GM18519 (cell line): ENCODE data around the gene TRPM5.

ENCODE experiments used
- ATAC-seq: cut with Tn5 transposase; IDR thresholded peaks from one replicate; pipeline ENCODE4 v1.9.1; 2021; ENCODE audit warnings: mild to moderate bottlenecking, moderate library complexity; ENCODE audit not compliant: unreplicated experiment, low FRiP score

The TRPM5 gene

DNA sequence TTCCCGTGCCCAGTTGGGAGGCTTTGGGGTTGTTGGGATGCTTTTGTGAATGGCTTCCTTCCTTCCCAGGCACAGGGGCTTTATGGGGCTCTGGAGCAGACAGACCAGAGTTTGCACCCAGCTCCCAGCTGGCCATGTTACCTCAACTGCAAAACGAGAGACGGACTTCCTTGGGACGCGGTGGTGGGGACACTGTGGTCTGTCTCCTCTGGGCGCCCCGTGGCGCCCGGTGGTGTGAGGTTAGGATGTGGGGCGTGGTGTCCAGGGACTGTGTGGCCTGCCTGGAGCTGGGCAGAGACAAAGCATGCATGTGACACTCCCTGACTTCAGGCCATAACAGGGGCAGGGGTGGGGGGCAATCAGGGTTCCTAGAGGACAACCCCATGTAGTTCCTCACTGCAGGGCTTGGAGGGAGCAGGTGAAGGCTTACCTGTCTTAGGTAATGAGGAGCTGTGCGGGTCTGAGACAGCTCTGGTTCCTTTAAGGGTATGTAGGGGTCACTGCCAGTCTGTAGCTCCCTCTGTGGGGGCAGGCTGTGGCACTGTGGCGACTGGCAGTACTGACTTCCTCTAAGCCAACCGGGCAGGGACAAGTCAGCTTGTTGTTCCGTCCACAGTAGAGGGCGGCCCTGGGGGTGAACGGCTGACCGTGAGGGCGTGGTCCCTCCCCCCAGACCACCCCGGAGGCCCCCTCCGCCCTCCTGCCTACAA, 14.9 kb upstream of the TRPM5 start:
- no peak for ATAC-seq

DNA sequence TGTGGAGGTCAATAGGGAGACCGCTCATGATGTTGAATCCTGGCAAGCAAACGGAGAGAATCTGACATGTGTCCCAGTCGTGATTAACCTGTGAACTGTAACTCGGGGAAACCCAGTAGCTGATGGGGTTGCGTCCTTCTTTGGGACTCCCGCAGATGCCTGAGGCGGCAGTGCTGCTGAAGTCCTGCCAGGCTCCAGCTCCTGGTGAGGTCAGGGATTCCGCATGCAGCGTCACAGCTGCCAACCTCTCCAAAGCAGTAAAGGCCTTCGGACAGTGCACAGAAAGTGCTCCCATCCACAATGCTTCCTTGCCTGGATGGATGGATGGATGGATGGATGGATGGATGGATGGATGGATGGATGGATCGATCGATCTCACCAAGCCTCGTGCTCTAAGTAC, 14.0 kb upstream of the TRPM5 start:
- no peak for ATAC-seq

DNA sequence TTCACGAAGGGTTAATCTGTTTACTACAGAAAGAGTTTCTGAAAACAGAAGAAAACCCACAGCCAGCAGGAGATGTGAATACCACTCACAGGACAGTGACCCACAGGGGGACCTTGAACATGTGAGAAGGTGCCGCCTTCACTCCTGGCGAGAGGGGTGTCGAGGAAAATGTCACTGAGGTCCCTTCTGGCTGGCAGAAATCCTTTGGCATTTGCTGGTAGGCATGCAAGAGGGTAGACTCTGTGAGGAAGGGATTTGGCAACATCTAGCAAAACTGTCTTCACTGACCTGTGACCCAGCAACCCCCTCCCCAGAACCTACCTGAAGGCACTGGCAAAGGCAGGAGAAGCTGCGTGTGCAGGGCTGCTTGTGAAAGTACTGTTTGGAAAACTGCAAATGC, 9.1 kb upstream of the TRPM5 start:
- no peak for ATAC-seq

DNA sequence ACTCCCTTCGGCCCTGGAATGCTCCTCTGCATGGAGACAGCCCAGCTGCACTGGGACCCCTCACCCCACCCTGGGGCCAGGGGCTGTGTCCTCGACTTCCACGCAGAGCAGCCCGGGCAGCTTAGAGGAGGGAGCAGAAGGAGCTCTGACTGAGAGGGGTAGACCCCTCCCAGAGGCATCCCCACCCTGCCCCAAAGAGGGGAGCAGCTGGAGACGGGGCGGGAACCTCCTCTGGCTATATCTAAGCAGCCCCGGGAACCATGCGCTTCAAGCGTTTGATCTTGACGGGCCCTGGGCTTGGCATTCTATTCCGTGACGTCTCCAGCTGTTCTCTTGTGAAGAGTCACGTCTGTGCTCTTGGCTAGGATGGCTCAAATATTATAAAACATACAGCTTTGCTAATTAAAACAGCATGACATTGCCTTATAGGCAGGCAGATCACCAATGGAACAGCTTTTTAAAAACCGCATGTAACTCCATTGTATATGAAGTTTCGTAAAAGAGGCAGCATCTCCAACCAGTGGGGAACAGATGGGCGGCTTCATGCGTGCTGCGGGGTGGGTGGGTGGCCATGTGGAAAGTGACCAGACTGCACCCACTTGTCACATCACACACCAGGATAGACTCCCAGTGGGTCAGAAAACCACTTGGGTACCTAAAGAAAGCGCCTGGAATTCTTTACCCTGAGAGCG, 8.2 kb upstream of the TRPM5 start:
- no peak for ATAC-seq

DNA sequence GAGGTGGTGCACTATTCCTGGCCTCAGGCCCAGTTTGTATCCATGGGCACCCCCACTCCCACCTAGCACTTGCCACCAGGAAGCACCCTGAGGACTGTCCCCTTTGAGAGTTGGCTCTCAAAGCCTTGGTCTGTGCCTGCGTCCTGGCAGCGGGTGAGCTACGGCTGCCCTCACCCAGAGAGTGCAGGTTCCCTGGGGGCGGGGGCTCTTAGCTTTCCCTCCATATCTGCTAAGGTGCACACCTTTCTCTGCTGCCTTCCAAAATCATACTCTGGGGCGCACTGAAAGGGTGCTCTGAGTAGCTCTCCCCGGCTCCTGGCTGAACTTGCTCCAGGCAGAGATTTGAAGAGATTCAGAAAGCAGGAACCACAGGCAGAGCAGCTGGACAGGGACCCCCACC, 7.6 kb upstream of the TRPM5 start:
- no peak for ATAC-seq

DNA sequence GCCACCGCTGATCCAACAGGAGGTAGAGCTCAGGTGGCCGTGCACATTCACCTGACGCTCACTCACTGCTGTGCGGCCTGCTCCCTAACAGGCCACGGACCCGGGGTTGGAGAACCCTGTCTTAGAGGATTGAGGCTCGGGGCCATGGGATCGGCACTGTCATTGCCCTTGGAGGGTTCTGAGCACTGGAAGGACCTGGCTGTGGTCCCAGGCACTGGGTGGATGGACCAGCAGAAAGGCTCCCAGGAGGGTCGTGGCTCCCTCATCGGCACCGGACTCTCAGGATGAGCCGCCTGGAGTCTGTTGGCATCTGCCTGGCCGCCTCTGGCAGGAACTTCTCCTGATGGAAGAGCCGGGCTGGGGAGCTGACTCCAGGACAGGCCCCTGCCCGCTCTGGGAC, 7.0 kb upstream of the TRPM5 start:
- ATAC-seq, result no peak

DNA sequence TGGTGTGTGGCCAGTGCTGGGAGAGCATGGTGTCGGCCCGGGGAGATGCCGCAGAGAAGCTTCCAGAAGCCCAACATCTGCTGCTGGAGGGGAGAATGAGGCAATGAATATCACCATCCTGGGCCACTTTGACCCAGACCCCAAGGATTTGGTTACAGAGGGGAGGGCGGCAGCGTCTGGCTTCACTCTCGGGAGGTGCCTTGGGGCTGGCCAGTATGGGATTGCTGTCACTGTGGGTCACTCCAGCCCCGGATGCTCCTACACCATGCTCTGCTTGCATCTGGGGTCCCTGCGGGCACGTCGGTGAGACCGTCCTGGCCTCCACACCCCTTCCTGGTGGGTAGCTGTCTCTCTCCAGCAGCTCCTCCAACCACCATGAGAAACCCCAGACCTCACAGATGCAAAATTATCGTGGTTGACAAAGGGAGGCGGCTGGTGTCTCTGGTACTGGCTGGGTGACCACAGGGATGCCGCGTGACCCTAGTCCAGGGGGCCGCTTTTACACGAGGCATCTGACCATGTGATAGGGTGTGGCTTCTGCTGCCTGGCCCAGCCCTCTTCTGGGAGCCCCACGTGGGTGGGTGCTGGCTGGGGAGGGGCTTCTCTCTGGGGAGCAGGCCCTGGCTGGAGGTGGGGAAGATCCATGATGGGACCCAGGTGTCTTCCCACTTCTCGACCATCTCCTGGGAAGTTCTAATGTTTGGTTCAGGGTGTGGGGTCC, 6.2 kb upstream of the TRPM5 start:
- no peak for ATAC-seq

DNA sequence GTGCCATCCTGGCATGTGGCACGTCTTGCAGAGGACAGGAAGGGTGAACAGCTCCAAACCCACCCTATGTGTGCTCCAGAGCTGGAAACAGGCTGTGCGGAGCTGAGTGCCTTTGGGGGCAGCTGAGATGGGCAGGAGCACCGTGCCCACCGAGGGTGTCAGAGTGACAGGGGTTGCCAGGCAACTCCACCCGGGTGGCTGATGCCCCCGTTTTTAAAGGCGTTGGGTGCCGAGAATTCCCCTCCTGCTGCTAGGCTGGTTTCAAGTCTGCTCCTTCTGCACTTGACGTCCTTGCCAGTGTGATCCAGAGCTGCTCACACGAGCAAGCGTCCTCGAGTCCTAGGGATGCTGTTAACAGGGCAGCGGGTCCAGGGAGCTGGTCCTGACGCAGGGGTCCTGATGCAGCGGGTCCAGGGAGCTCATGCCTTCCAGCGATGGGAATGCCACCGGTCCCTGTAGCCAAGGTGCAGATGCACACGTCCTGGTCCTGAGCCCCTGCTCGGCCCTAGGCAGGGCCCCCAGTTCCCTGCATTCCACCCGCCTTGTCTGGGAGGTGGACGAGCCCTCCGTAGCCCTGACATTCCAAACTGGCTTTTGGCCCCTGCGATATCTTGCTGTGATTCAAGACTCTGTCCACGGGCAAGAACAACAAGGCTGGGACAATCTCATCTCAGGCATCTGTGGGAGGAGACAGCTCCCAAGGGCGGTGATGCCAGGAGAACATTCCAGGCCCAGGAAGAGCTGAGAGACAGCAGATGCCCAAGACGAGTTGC, 5.4 kb upstream of the TRPM5 start:
- ATAC-seq, result no peak

DNA sequence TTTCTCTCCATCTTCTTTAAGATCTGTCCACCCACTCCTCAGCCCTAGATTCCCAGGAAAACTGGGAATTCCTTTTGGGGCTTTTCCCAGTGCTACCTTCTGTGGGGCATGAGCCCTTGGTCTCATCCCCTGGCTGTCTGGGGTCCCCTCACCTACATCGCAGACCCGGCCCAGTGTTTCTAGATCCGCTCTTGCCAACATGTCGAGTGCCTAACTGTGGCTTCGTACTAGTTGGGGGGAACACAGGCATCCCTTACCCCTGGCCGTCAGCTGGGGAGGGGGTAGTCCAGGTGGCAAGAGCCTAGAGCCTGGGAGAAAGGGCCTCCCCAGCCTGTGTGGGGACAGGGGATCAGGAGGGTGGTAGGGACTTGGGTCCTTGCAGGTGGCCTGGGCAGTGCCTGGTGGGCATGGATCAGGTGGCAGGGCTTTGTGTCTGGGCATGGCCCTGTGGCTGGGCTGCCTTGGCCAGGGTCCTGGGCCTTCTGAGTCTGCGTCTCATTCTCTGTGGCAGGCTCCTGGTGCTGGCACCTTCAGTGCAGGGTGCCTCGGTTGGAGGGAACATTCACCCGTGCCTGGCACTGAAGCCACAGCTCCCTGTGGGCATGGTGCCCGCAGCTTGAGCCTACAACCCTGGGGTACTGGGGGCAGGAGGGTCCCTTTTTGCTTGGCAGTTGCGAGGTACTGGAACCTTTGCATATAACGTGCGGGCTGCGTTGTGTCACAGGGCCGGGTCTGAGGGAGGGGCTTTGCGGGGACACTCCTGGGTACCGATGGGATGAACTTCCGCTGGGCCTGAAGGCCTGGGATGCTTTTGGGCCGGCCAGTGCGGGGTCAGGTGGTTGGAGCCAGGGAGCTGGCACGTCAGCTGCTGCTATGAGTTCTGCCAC, 4.6 kb upstream of the TRPM5 start:
- ATAC-seq, result no peak

DNA sequence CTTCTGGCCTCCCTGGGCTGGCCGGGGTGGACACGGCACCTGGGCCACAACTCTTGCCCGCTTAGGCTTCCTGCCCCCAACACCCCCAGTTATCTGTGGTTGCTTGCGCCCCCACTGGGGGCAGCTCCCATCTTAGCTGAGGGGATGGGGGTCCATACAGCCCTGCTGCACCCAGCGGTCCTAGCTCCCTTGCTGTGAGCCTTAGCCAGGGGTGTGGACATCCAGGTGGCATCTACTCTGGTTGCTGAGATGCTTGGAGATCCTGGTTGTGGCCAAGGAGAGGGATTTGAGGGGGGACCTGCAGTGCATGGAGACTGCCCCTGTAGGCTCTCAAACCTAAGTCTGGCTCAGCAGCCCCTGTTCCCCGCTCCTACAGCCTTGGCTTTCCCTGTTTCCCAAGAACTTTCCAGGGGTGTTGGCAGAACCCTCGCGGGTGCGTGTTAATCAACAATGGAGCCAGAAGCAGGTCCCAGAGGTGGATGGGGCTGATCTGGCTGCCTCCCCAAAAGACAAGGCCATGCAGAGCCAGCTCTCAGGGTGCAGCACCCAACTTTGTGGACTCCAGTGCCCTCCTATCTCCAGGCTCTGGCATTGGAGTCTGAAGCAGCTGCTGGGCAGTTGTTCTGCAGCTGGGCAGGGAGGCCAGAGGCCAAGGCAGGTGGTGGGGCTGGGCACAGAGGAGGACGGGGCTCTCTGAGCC, 3.8 kb upstream of the TRPM5 start:
- no peak for ATAC-seq

DNA sequence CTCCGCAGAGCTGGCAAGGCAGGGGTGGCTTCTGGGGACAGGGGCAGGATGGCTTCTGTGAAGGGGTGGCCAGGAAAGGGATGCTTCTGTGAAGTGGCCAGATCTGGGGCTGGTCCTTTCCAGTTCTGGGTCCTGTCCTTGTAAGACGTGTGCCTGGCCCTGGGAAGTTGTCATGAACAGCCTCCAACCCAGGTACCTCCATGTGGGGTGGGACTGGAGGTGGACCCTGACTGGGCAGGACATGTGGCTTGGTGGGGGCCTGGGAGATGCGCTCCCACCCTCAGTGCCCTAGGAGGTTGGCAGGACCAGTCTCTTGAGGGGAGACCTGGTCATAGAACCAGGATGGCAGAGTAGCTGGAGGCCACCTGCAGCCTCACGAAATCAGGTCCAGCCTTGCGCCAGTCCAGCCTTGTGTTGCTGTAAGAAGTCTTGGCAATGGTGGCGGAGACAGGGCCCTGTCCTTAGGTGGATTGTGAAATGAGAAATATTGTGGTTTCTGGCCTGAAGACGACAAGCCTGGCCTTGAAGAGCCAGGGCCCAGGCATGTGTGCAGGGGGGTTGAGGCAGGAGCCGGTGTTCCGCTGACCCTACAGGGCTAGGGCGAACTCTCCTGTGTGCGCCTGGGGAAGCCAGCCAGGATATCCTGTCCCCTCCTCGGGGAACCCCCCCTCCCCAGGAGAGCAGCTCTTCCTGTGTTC, 3.1 kb upstream of the TRPM5 start:
- no peak for ATAC-seq

DNA sequence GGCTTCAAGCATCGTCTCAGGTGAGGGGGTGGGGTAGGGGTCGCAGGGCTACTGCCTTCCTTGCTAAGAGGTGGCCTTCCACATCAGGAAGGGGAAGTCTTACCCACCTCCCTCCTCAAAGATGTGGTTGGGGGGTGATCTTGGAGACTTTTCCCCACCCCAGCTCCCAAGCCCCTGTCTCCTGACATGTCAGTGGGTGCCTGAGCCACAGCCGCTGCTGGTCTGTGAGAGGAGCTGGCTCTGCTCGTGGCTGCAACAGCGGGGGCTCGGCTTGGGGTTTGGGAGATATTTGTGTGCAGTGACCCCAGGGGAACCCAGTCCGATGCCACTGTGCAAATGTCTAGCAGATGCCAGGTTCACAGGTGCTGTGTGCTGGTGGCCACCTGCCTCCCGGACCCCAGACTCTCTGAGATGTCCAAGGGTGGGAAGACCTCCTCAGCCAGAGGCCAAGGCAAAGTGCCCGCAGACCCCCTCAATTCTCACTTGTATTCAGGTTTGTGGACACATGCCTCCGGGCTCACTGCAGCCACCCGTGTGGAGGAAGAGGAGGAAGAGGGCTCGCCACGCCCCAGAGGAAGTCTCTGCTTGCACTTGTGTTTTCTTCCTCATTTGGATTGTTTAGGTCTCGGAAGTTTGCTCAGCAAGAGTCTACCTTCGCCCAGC, 2.4 kb upstream of the TRPM5 start:
- no peak for ATAC-seq

DNA sequence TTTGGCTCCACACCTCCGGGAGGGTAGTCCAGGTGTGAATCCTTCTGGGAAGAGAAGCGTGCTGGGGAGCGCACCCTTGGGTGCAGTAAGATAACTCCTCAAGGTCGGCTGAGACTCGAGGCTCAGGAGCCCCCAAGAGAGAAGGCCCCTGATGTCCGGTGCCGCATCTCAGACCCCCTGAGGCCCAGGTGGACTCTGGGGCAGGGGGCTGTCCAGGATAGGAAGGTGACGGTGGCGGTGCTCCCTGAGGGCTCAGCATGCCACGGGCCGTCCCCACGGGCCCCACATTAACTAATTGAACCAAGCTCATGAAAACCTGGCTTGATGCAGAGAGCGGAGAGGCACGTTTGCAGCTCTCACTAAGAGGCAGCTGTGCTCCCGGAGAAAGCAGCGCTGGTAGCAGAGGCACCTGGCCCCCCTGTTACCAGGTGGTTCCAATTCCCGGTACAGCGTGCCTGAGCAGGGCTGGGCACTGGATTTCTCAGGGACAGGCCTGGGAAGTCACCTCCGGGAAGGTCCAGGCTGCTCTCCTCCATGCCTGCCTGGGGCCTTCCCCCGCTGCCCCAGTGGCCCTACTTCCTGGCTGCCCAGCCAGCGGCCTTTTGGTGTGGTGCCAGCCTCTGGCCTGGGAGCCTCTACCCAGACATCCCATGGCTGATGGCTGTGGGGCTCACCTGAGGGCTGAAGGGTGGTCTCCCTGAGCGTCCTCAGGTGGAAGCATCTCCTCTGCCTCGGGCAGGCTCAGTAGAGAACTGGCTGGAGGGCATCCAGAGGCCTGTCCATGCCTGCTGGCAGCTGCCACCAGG, 1.6 kb upstream of the TRPM5 start:
- ATAC-seq, result no peak

DNA sequence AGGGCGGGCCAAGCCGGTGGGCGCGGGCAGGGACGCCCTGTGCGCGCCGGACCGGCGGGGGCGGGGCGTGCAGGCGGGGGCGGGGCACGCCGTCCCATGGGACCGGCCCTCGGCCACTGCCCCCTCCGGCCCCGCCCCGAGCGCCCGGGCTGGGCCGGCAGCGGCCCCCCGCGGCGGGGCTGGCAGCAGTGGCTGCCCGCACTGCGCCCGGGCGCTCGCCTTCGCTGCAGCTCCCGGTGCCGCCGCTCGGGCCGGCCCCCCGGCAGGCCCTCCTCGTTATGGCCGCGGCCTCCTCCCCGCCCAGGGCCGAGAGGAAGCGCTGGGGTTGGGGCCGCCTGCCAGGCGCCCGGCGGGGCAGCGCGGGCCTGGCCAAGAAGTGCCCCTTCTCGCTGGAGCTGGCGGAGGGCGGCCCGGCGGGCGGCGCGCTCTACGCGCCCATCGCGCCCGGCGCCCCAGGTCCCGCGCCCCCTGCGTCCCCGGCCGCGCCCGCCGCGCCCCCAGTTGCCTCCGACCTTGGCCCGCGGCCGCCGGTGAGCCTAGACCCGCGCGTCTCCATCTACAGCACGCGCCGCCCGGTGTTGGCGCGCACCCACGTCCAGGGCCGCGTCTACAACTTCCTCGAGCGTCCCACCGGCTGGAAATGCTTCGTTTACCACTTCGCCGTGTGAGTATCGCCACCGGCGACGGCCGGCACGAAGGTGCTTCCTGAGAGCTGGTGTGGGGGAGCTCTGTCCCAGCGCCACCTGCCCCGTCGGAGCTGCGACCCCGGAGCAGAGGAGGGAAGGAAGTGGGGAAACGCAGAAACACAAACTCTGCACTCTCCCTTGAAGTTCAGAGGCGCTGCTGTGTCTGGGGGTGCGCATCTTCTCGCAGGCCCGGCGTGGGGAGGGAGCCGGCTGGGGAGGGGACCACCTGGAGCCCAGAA, 769 bp upstream of the TRPM5 start, which contains the start of gene KCNQ1:
KCNQ1 (plus strand) TSS at position 188 of the 925 bp plus-strand sequence; CDS start at position 279, 91 bp downstream.
- ATAC-seq, result no peak

DNA sequence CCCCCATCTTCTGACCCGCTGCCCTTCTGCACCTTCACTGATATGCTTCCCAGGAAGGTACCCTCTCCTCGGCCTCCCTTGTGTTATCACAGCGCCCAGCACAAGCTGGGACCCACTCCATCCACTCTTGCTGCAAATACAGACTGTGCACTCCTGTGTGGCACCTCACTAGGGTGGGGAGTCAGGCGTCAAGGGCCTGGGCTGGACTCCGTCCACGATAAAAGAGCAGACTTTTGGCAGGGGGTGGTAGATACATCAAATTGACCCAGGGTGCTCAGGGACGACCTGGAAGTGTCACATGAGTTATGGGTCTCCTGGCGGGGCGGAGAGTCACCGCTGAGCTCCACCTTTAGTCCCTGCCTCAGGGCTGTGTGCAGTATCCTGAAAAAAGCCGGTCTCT, 908 bp downstream of the TRPM5 start:
- no peak for ATAC-seq

DNA sequence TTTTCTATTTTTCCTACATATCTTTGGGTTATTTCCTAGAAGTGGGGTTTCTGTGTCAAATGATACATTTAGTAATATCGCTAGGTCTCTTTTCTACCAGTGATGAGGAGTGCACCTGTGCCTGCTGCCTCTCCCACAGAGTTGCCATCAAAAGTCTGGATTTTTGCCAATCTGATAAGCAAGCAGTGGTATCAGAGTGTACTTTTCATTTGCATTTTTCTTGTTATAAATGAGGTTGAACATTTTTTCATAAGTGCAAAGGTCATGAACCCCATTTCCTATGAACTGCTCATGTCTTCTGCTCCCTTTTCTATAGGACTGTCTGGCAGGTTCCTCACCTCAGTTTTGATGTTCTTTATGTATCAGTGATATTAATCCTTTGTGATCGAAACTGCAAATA, 1.7 kb downstream of the TRPM5 start:
- no peak for ATAC-seq
